Pancreas (tissue), 10 donors: ENCODE data around the gene KLF15. TPM values are rescaled to one million over a fixed set of nuclear protein-coding genes. Genes with fewer than 3 reads are reported as not detected.

Source experiments
- ATAC-seq, 4 donors: fragments of 200-7000 bp; cut with Tn5 transposase; one replicate each; pipeline versions ENCODE4 v1.8.0 to v1.9.1; 2020; ENCODE audit warnings: mild to moderate bottlenecking in 4 of 4, moderate library complexity in 4 of 4
- DNase-seq, 6 donors: peaks; one replicate each; pipeline ENCODE4 v3.0.0-alpha.2; 2020
- FAIRE-seq: peaks from 2 replicates; lab custom pipeline; 2012; peaks lifted over from hg19 to GRCh38; lab: Jason Lieb, UNC
- H3K27ac ChIP-seq, 4 donors: fragments of 200-600 bp; sonication (generic); 1 replicate in 3 of 4; 2 replicates in 1 of 4; pipeline versions ENCODE4 v1.5.0 to v1.8.0; 2020
- H3K27me3 ChIP-seq, 4 donors: fragments of 200-600 bp; one replicate each; pipeline ENCODE4 v1.8.0; 2021
- H3K36me3 ChIP-seq, 3 donors: fragments of 200-600 bp; sonication (generic) in 1 of 3; one replicate each; pipeline versions ENCODE4 v1.5.0 to v1.8.0; 2020 to 2021
- H3K4me1 ChIP-seq, 3 donors: fragments of 200-600 bp; one replicate each; pipeline ENCODE4 v1.8.0; 2021
- H3K4me3 ChIP-seq, 4 donors: fragments of 200-600 bp; sonication (generic) in 2 of 4; one replicate each; pipeline versions ENCODE4 v1.5.0 to v1.8.0; 2020 to 2021
- H3K9me3 ChIP-seq, 4 donors: fragments of 200-600 bp; one replicate each; pipeline ENCODE4 v1.8.0; 2021
- CTCF ChIP-seq, 4 donors: fragments of 200-600 bp; sonication (generic) in 3 of 4; IDR thresholded peaks; one replicate each; pipeline versions ENCODE4 v1.5.0 to v1.8.0; 2021; ENCODE audit warnings: antibody characterized with exemption in 4 of 4
- WGBS, 2 donors: extraction: QIAGEN DNeasy Blood & Tissue Kit; methylation state at CpG; one replicate each; pipeline ENCODE4 v1.1.7; 2013; 5-methylcytosine and 5-hydroxymethylcytosine counted together
- intact Hi-C, 3 donors: fragments of 100-400 bp; cut with DNase I; formaldehyde crosslinking; loops; one replicate each; pipeline versions ENCODE4 v1.11.1 to v1.14.2; 2022
- polyA plus RNA-seq, 2 donors: library from polyadenylated mRNA; stranded (reverse); fragments of 200-250 nt; gene quantifications; one replicate each; pipeline ENCODE4 v1.2.3, GENCODE V29; 2013
- total RNA-seq, 6 donors: library from RNA; stranded (reverse); fragmentation: NEBNext Ultra II Directional in 4 of 6; extraction: Animal tissue kit (Norgen Biotek cat#: 25700) in 4 of 6; gene quantifications; one replicate each; pipeline versions ENCODE4 v1.2.1 to v1.2.4, GENCODE V29; 2021 to 2023
- donor health status: healthy with polysubstance abuse.
- donor health status: DM: no; HTN: no; CAD: no; lungs with moderate emphysema.
- donor health status: DM: no; HTN: no; CAD: no.
- donor health status: control.
- donor health status: control.
- donor health status: Bipolar disorder and iron deficiency.
- donor health status: DM: yes; HTN: yes; CAD: no.
- donor health status: DM: no; HTN: no; CAD: no.
- donor health status: DM: no; HTN: no; CAD: no.
- donor health status: DM: yes; HTN: yes; CAD: no.

Gene KLF15
- total and polyA plus RNA-seq, 8 donors = 11.3 to 38.3 (median 26.8) TPM

GRCh38 chr3:126311338-126311978 is 45.8 kb downstream of the KLF15 start:
- 77 to 85% methylated on average over 7 of the region's 7 CpGs for WGBS, 2 donors
- no peak overlapping the region for H3K27ac ChIP-seq
- FAIRE-seq = no peak

GRCh38 chr3:126310816-126311215 is 46.4 kb downstream of the KLF15 start:
- Histone ChIP-seq H3K27ac (no peak overlapping the region), H3K4me1 (no peaks in the 10 kb centered on the region), H3K36me3 (no peaks in the 10 kb centered on the region), H3K4me3 (no peak overlapping the region), H3K9me3 (no peaks in the 10 kb centered on the region), H3K27me3 (no peaks in the 10 kb centered on the region)
- intact Hi-C loops = no loop called here
- DNase-seq (peak in 1 of 6 donors; percentile 1), FAIRE-seq (no peak), ATAC-seq (no peak)
- WGBS, 2 donors = 76 to 80% methylated on average over 5 of the region's 5 CpGs
- no peak for TF ChIP-seq CTCF (IDR thresholded peaks at IDR 0.05)

More at GRCh38 chr3:126311338-126311978, 45.8 kb downstream of the KLF15 start:
- no peak for TF ChIP-seq CTCF (IDR thresholded peaks at IDR 0.05)
- Histone ChIP-seq H3K9me3 (no peaks in the 10 kb centered on the region), H3K27me3 (no peaks in the 10 kb centered on the region), H3K4me3 (no peak overlapping the region), H3K4me1 (no peaks in the 10 kb centered on the region), H3K36me3 (no peaks in the 10 kb centered on the region)
- intact Hi-C loops = no loop called here
- DNase-seq (peak in 1 of 6 donors; percentile 4), ATAC-seq (no peak)

GRCh38 chr3:126309861-126310655 is 47.1 kb downstream of the KLF15 start:
- no peak for FAIRE-seq
- 87 to 91% methylated on average over 12 of the region's 12 CpGs for WGBS, 2 donors
- peak in 1 of 6 donors; percentile 0 for DNase-seq
- H3K36me3 ChIP-seq = no peaks in the 10 kb centered on the region
- no peaks in the 10 kb centered on the region for H3K4me1 ChIP-seq
- no peak for ATAC-seq
- intact Hi-C loops = no loop called here
- H3K27ac ChIP-seq = no peak overlapping the region
- no peaks in the 10 kb centered on the region for H3K9me3 ChIP-seq
- no peak for TF ChIP-seq CTCF (IDR thresholded peaks at IDR 0.05)
- H3K4me3 ChIP-seq = no peak overlapping the region
- no peaks in the 10 kb centered on the region for H3K27me3 ChIP-seq

GRCh38 chr3:126309165-126309564 is 48.0 kb downstream of the KLF15 start:
- Histone ChIP-seq H3K36me3 (no peaks in the 10 kb centered on the region), H3K4me1 (no peaks in the 10 kb centered on the region), H3K9me3 (no peaks in the 10 kb centered on the region), H3K27ac (no peak overlapping the region), H3K27me3 (no peaks in the 10 kb centered on the region), H3K4me3 (no peak overlapping the region)
- intact Hi-C loops = no loop called here
- 78 to 81% methylated on average over 11 of the region's 11 CpGs for WGBS, 2 donors
- peak in 1 of 6 donors; percentile 2 for DNase-seq
- no peak for TF ChIP-seq CTCF (IDR thresholded peaks at IDR 0.05)
- ATAC-seq = no peak
- FAIRE-seq = no peak
